GM21529 (cell line): ENCODE results near the gene TP53BP2.

Experiments used
- ATAC-seq: cut with Tn5 transposase; IDR thresholded peaks from one replicate; pipeline ENCODE4 v1.9.1; 2021; ENCODE audit not compliant: unreplicated experiment

The TP53BP2 gene

GRCh38 chr1:223802032-223802431 lies 43.7 kb downstream of the TP53BP2 start:
- ATAC-seq = no peak

GRCh38 chr1:223796210-223796609 lies 49.5 kb downstream of the TP53BP2 start:
- no peak for ATAC-seq

- no peak for ATAC-seq
Measured at GRCh38 chr1:223794136-223794880, 51.4 kb downstream of the TP53BP2 start.

GRCh38 chr1:223793716-223794115 lies 52.0 kb downstream of the TP53BP2 start:
- no peak for ATAC-seq

- no peak for ATAC-seq
Measured at GRCh38 chr1:223792046-223792445, 53.7 kb downstream of the TP53BP2 start.

- no peak for ATAC-seq
Measured at GRCh38 chr1:223788746-223789415, 56.9 kb downstream of the TP53BP2 start.

- ATAC-seq = no peak
Measured at GRCh38 chr1:223785808-223786207, 59.9 kb downstream of the TP53BP2 start.

- no peak for ATAC-seq
Measured at GRCh38 chr1:223784541-223784940, 61.2 kb downstream of the TP53BP2 start.

GRCh38 chr1:223783676-223784075 lies 62.1 kb downstream of the TP53BP2 start:
- no peak for ATAC-seq

GRCh38 chr1:223780949-223781348 lies 64.8 kb downstream of the TP53BP2 start:
- ATAC-seq = no peak

- no peak for ATAC-seq
Measured at GRCh38 chr1:223780318-223780717, 65.4 kb downstream of the TP53BP2 start.

GRCh38 chr1:223776826-223777454 lies 68.8 kb downstream of the TP53BP2 start:
- no peak for ATAC-seq

- no peak for ATAC-seq
Measured at GRCh38 chr1:223776075-223776814, 69.5 kb downstream of the TP53BP2 start.

GRCh38 chr1:223775711-223776074 lies 70.1 kb downstream of the TP53BP2 start:
- ATAC-seq = no peak

- no peak for ATAC-seq
Measured at GRCh38 chr1:223775054-223775453, 70.7 kb downstream of the TP53BP2 start.

GRCh38 chr1:223774134-223774814 lies 71.5 kb downstream of the TP53BP2 start:
- ATAC-seq = no peak

- ATAC-seq = no peak
Measured at GRCh38 chr1:223772771-223773160, 73.0 kb downstream of the TP53BP2 start.

- ATAC-seq = peak; percentile 69
Measured at GRCh38 chr1:223771814-223772770, 73.7 kb downstream of the TP53BP2 start.

- peak; percentile 57 for ATAC-seq
Measured at GRCh38 chr1:223771469-223771813, 74.3 kb downstream of the TP53BP2 start.
